GM12864 (cell line): Measurements from ENCODE around the gene TBC1D22A.

Experiments used
- DNase-seq: peaks from one replicate; pipeline ENCODE4 v3.0.0-alpha.2; 2011; ENCODE audit warnings: low read depth
- H3K4me3 ChIP-seq: 2 replicates; pipeline ENCODE4 v1.5.1; 2011; ENCODE audit warnings: mild to moderate bottlenecking, low read depth, low read length, control low read depth
- CTCF ChIP-seq: IDR thresholded peaks from 2 replicates; pipeline ENCODE4 v1.5.1; 2011; ENCODE audit warnings: low read depth, mild to moderate bottlenecking, moderate library complexity, low read length, control low read depth, inconsistent platforms; ENCODE audit errors: missing control alignments

TBC1D22A gene

DNA sequence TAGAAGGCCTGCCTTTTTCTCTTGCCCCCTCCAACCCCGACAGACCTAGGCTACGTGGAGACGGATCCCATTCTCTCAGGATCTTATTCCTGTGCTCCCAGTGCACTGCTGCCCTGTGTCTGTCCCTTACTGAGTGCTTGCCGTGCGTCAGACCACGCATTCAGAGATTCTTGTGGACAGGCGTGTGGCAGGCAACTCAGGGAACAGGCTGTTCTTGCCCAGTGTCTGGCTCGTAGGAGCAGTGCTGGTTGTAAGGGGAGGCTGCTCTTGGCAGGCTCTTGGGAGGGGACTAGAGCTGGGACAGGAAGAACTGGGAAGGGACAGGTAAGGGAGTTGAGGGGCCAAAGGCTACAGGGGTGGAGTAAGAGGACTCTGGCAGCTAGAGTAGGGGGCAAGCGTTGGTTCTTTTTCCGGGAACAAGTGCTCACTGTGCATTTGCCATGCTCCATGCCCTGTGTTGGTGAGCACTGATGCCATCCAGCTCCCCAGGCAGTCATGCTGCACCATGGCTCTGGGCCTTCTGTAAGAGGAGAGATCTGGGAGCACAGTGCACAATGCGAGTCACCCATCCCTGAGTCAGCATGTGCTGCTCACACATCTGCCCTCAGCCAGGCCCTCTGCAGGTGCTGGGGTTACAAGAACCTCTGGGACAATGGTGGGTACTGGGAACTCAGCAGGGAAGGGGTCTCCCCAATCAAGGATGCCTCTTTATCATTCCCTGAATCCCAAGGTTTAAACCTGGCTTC is 119.1 kb downstream of the TBC1D22A start:
- DNase-seq: no peak
- no peak for TF ChIP-seq CTCF
- H3K4me3 ChIP-seq: no peak overlapping the region

- no peak for TF ChIP-seq CTCF
These were observed 120.9 kb downstream of the TBC1D22A start for GRCh38 chr22:46883092-46883910.

DNA sequence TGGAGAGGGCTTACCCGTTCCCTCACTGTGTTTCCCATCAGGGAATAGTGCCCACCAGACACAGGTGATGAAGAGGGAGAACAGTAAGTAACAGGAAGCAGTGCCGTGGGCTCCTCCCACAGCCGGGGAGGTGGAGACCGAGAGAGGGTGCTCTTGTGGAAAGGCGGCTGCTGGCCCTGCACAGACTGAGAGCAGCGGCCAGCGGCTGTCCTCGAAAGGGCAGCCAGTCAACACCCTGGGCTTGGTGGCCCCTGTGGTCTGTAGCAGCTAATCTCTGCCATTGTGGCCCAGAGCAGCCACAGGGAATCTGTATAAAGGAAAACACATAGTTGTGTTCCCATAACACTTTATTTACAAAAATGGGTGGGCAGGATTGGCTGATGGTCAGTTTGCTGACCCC is 121.9 kb downstream of the TBC1D22A start:
- TF ChIP-seq CTCF: no peak
- no peak for DNase-seq
- no peak overlapping the region for H3K4me3 ChIP-seq

More at GRCh38 chr22:46883092-46883910, 120.9 kb downstream of the TBC1D22A start:
- H3K4me3 ChIP-seq: no peak overlapping the region
- no peak for DNase-seq

DNA sequence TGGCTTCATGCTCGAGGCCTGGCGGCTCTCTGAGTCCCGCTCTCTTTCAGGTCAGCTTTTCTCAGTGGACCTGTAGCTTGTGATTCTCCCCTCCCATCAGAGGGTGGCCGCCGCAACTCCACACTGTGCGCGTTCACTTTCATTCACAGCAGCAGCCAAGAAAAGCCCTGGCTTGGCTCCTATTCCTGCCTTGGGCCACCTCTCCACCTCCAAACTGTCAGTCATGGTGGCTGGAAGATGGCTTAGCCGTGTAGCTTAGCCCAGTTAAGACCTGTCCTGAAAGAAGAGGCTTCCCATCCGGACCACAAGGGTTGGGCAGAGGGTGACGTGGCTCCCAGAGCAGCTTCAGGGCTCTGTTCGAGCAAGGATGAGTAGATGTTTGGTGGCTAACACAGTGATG is 125.5 kb downstream of the TBC1D22A start:
- TF ChIP-seq CTCF: no peak
- DNase-seq: no peak
- no peak overlapping the region for H3K4me3 ChIP-seq

- no peak overlapping the region for H3K4me3 ChIP-seq
- DNase-seq: no peak
- no peak for TF ChIP-seq CTCF
These were observed 128.4 kb downstream of the TBC1D22A start for GRCh38 chr22:46890819-46891218.

- no peak for DNase-seq
- H3K4me3 ChIP-seq: no peak overlapping the region
- TF ChIP-seq CTCF: no peak
These were observed 129.0 kb downstream of the TBC1D22A start for GRCh38 chr22:46891382-46891951.
